HCT116 (cell line): ENCODE measurements around the gene SPTBN1. TPM values are rescaled to one million over a fixed set of nuclear protein-coding genes. Genes with fewer than 3 reads are reported as not detected.

Source experiments
- ATAC-seq: fragments of 200-7000 bp; cut with Tn5 transposase; 2 replicates; pipeline ENCODE4 v1.9.1; 2020; ENCODE audit warnings: mild to moderate bottlenecking, moderate library complexity
- BruUV-seq: library from RNA; stranded (reverse); fragments of 400-500 nt; replicated peaks from 2 replicates; lab custom pipeline; 2021; lab: Mats Ljungman, UMichigan
- CTCF ChIA-PET: fragments of 300-600 bp; sonication (Branson Sonifier 250); formaldehyde crosslinking; loops from one replicate; lab custom pipeline; 2021; ENCODE audit warnings: antibody characterized with exemption; lab: Charles Lee
- POLR2A ChIA-PET: fragments of 300-600, 350-600 bp; sonication (Branson Sonifier 250); formaldehyde crosslinking; loops from one replicate; lab custom pipeline; 2021; ENCODE audit warnings: antibody characterized with exemption; lab: Charles Lee
- RAD21 ChIA-PET, 2 experiments: fragments of 300-600 bp; sonication (Branson Sonifier 250); formaldehyde crosslinking; loops; one replicate each; lab custom pipeline; 2023; ENCODE audit warnings: low total read pairs in 2 of 2; ENCODE audit not compliant: uncharacterized antibody in 2 of 2, unreplicated experiment in 2 of 2, low non-redundant PET in 1 of 2; lab: Charles Lee
- DNase-seq: peaks from one replicate; pipeline ENCODE4 v3.0.0-alpha.2; 2010; ENCODE audit warnings: low read depth, low spot score
- H2AFZ ChIP-seq: fragments of 200-600 bp; shearing (Covaris generic), sonication (generic); 2 replicates; pipeline ENCODE4 v1.6.1; 2017; ENCODE audit warnings: low read depth, mixed run types, mixed read lengths, antibody characterized with exemption, low read length; ENCODE audit not compliant: poor library complexity, severe bottlenecking
- H3K27ac ChIP-seq: 2 replicates; pipeline ENCODE4 v1.5.1; 2012; ENCODE audit warnings: low read depth, low read length
- H3K27me3 ChIP-seq: fragments of 200-600 bp; sonication (generic); 2 replicates; pipeline ENCODE4 v1.6.1; 2016; ENCODE audit warnings: mixed run types, low read length, mixed read lengths; ENCODE audit not compliant: insufficient read depth
- H3K36me3 ChIP-seq, 2 experiments: fragments of 200-500 bp in 1 of 2; fragments of 200-600 bp in 1 of 2; sonication (Bioruptor generic) in 1 of 2; sonication (generic) in 1 of 2; 2 replicates each; pipeline versions ENCODE4 v1.5.1 to v1.6.1; 2014 to 2016; ENCODE audit warnings: low read length in 2 of 2, inconsistent platforms in 1 of 2, mixed read lengths in 1 of 2, mixed run types in 1 of 2; ENCODE audit not compliant: insufficient read depth in 2 of 2, control insufficient read depth in 1 of 2
- H3K4me1 ChIP-seq, 2 experiments: fragments of 200-600 bp in 1 of 2; sonication (generic) in 1 of 2; 2 replicates each; pipeline versions ENCODE4 v1.5.1 to v1.6.1; 2012 to 2017; ENCODE audit warnings: low read length in 2 of 2, inconsistent platforms in 1 of 2, mild to moderate bottlenecking in 1 of 2, mixed read lengths in 1 of 2, mixed run types in 1 of 2, moderate library complexity in 1 of 2; ENCODE audit not compliant: insufficient read depth in 2 of 2, control insufficient read depth in 1 of 2
- H3K4me2 ChIP-seq: fragments of 200-600 bp; sonication (generic); 2 replicates; pipeline ENCODE4 v1.6.1; 2017; ENCODE audit warnings: mixed run types, low read length, mixed read lengths
- H3K4me3 ChIP-seq, 2 experiments: fragments of 200-600 bp in 1 of 2; sonication (generic) in 1 of 2; replicated peaks in 1 of 2; 2 replicates each; pipeline ENCODE4 v1.5.1; 2011 to 2016; ENCODE audit warnings: low read length in 2 of 2, control low read depth in 1 of 2, low read depth in 1 of 2, mild to moderate bottlenecking in 1 of 2, mixed read lengths in 1 of 2, mixed run types in 1 of 2
- H3K79me2 ChIP-seq: fragments of 200-600 bp; sonication (generic); 2 replicates; pipeline ENCODE4 v1.6.1; 2017; ENCODE audit warnings: mild to moderate bottlenecking, mixed run types, low read length, moderate library complexity, mixed read lengths; ENCODE audit not compliant: insufficient read depth
- H3K9ac ChIP-seq: fragments of 200-600 bp; sonication (generic); 2 replicates; pipeline ENCODE4 v1.6.1; 2016; ENCODE audit warnings: low read length, mixed read lengths
- H3K9me2 ChIP-seq: fragments of 200-600 bp; sonication (generic), shearing (Covaris generic); 2 replicates; pipeline ENCODE4 v1.6.1; 2017; ENCODE audit warnings: mixed run types, mild to moderate bottlenecking, moderate library complexity; ENCODE audit not compliant: insufficient read depth
- H3K9me3 ChIP-seq, 2 experiments: fragments of 200-500 bp in 1 of 2; fragments of 200-600 bp in 1 of 2; sonication (Bioruptor generic) in 1 of 2; sonication (generic) in 1 of 2; 2 replicates each; pipeline ENCODE4 v1.6.1; 2014 to 2017; ENCODE audit warnings: low read length in 2 of 2, mixed read lengths in 2 of 2, inconsistent platforms in 1 of 2, low read depth in 1 of 2, mild to moderate bottlenecking in 1 of 2, mixed run types in 1 of 2, moderate library complexity in 1 of 2; ENCODE audit not compliant: control insufficient read depth in 1 of 2, insufficient read depth in 1 of 2
- H4K20me1 ChIP-seq: fragments of 200-600 bp; sonication (generic), shearing (Covaris generic); 2 replicates; pipeline ENCODE4 v1.6.1; 2017; ENCODE audit warnings: mixed run types, mild to moderate bottlenecking, moderate library complexity; ENCODE audit not compliant: insufficient read depth
- CBX3 ChIP-seq: IDR thresholded peaks from 2 replicates; pipeline ENCODE4 v1.6.1; 2012; ENCODE audit warnings: low read depth
- CEBPB ChIP-seq: IDR thresholded peaks from 2 replicates; pipeline ENCODE4 v1.6.1; 2012; ENCODE audit warnings: low read depth
- EGR1 ChIP-seq: IDR thresholded peaks from 2 replicates; pipeline ENCODE4 v1.6.1; 2012; ENCODE audit warnings: low read depth
- ELF1 ChIP-seq: IDR thresholded peaks from 2 replicates; pipeline ENCODE4 v1.6.1; 2012; ENCODE audit warnings: low read depth, borderline replicate concordance
- EZH2 ChIP-seq: fragments of 200-600 bp; sonication (generic); IDR thresholded peaks from 2 replicates; pipeline ENCODE4 v1.6.1; 2017; ENCODE audit warnings: antibody characterized with exemption, mixed run types
- EZH2phosphoT487 ChIP-seq: fragments of 200-600 bp; IDR thresholded peaks from 2 replicates; pipeline ENCODE4 v1.6.1; 2018; ENCODE audit warnings: antibody characterized with exemption, borderline replicate concordance
- FOSL1 ChIP-seq: IDR thresholded peaks from 2 replicates; pipeline ENCODE4 v1.6.1; 2012; ENCODE audit warnings: low read depth
- POLR2A ChIP-seq: IDR thresholded peaks from 2 replicates; pipeline ENCODE4 v1.7.0; 2011; ENCODE audit warnings: borderline replicate concordance; ENCODE audit not compliant: insufficient read depth, insufficient read length; ENCODE audit errors: extremely low read depth
- POLR2AphosphoS5 ChIP-seq: IDR thresholded peaks from 2 replicates; pipeline ENCODE4 v1.6.1; 2011; ENCODE audit warnings: mild to moderate bottlenecking, low read depth, low read length, moderate library complexity
- RAD21 ChIP-seq: IDR thresholded peaks from 2 replicates; pipeline ENCODE4 v1.6.1; 2012; ENCODE audit warnings: low read depth, mild to moderate bottlenecking
- SIN3A ChIP-seq: IDR thresholded peaks from 2 replicates; pipeline ENCODE4 v1.6.1; 2012; ENCODE audit warnings: low read depth
- SP1 ChIP-seq: IDR thresholded peaks from 2 replicates; pipeline ENCODE4 v1.6.1; 2012; ENCODE audit warnings: low read depth
- SRF ChIP-seq: IDR thresholded peaks from 2 replicates; pipeline ENCODE4 v1.6.1; 2012; ENCODE audit warnings: low read depth
- TCF7L2 ChIP-seq: IDR thresholded peaks from 2 replicates; pipeline ENCODE4 v1.7.0; 2011; ENCODE audit warnings: borderline replicate concordance, inconsistent platforms; ENCODE audit not compliant: insufficient read depth, insufficient read length; ENCODE audit errors: extremely low read depth
- YY1 ChIP-seq: IDR thresholded peaks from 2 replicates; pipeline ENCODE4 v1.6.1; 2011; ENCODE audit warnings: low read length, low read depth, moderate library complexity, mild to moderate bottlenecking; ENCODE audit not compliant: insufficient replicate concordance; ENCODE audit errors: extremely low read depth
- ZBTB33 ChIP-seq: IDR thresholded peaks from 2 replicates; pipeline ENCODE4 v1.6.1; 2011; ENCODE audit warnings: mild to moderate bottlenecking, low read length, moderate library complexity; ENCODE audit not compliant: insufficient replicate concordance; ENCODE audit errors: extremely low read depth
- intact Hi-C: fragments of 100-400 bp; cut with micrococcal nuclease; formaldehyde crosslinking; loops from 2 replicates; pipeline ENCODE4 v1.10.0; 2022
- total RNA-seq: library from RNA; stranded (reverse); gene quantifications from one replicate; pipeline ENCODE4 v1.2.1, GENCODE V29; 2021; ENCODE audit not compliant: unreplicated experiment
- TF ChIP-seq, protein P1 (sequence below): IDR thresholded peaks from 2 replicates; pipeline ENCODE4 v1.6.1; 2012
- TF ChIP-seq, protein P2 (sequence below), 3 experiments: fragments of 200-600 bp in 1 of 3; sonication (generic) in 1 of 3; IDR thresholded peaks in 2 of 3; conservative IDR thresholded peaks in 1 of 3; 2 replicates each; pipeline ENCODE4 v1.5.1; 2012 to 2017; ENCODE audit warnings: low read depth in 2 of 3, low read length in 2 of 3, antibody characterized with exemption in 1 of 3, borderline replicate concordance in 1 of 3, control low read depth in 1 of 3, mild to moderate bottlenecking in 1 of 3, mixed read lengths in 1 of 3, mixed run types in 1 of 3, moderate library complexity in 1 of 3; ENCODE audit not compliant: insufficient read depth in 1 of 3

Gene SPTBN1
- total RNA-seq, 1 experiment from 2014 or later, result 84.4 TPM

DNA sequence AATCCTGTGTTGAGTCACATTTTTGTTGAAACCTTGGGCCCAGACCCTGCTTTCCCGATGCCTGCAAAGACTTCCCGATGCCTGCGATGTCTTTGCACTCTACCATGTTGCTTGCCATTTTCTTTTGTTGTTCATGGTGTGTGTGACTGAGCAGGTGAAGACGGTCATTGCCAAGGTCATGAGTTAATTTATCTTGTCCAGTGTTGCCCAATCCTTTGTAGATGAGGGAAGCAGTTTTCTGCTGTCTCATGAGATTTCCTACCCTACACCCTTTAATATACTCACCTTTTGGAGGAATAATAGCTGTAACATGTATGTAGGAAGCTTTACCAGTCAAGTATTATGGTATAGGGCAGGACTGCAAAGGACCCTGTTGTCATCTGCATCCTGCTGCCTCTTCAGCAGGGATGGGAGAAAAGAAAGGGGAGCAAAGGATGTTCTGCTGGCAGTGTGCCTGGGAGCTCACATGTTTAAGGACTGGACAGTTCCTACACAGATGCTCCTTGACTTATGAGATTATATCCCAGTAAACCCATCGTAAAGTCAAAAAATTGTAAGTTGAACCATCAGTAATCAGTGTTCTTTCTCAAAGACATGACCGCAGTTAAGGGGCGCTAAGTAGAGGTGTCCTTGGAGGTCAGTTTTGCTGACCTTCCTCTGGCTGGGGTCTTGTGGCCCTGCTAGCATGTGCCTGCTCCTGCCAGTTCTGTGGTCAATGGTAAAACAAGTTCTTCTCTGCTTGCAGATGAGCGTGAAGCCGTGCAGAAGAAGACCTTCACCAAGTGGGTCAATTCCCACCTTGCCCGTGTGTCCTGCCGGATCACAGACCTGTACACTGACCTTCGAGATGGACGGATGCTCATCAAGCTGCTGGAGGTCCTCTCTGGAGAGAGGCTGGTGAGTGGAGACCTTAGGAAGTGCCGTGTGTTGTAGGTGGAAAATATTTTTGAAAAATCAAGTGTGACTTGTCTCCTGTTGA is 142.5 kb downstream of the SPTBN1 start (continued):
- TF ChIP-seq TCF7L2 (no peak), ZBTB33 (no peak), ELF1 (no peak), POLR2AphosphoS5 (no peak)

GRCh38 chr2:54599326-54599710 is 143.2 kb downstream of the SPTBN1 start:
- no peak overlapping the region for H3K4me3 ChIP-seq
- H3K36me3 ChIP-seq, result no peaks in the 10 kb centered on the region
- H3K27me3 ChIP-seq, result no peaks in the 10 kb centered on the region
- H3K9me2 ChIP-seq, result no peaks in the 10 kb centered on the region
- intact Hi-C loops, result no loop called here
- H3K4me2 ChIP-seq, result no peak overlapping the region
- no peak overlapping the region for H2AFZ ChIP-seq
- H3K79me2 ChIP-seq, result peaks cover 84% of the 10 kb centered on the region
- ChIA-PET CTCF (no interaction called here), RAD21 (no interaction called here), POLR2A (no interaction called here)
- H3K9me3 ChIP-seq, result no peaks in the 10 kb centered on the region
- BruUV-seq, result no TSS peak
- H3K27ac ChIP-seq, result no peak overlapping the region
- H3K9ac ChIP-seq, result no peak overlapping the region
- ATAC-seq (no peak), DNase-seq (no peak)
- no peaks in the 10 kb centered on the region for H4K20me1 ChIP-seq
- H3K4me1 ChIP-seq, result peaks cover 0 to 15% of the 10 kb centered on the region in 2 experiments; a peak in 1 of 4 replicates
- TF ChIP-seq EZH2phosphoT487 (no peak), EZH2 (no peak), POLR2A (no peak), RAD21 (no peak), SIN3A (no peak), CEBPB (no peak), ZBTB33 (no peak), CBX3 (no peak), ELF1 (no peak), TCF7L2 (no peak), EGR1 (no peak), SP1 (no peak), FOSL1 (no peak), YY1 (no peak), SRF (no peak)
- TF ChIP-seq, protein P1, sequence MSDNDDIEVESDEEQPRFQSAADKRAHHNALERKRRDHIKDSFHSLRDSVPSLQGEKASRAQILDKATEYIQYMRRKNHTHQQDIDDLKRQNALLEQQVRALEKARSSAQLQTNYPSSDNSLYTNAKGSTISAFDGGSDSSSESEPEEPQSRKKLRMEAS, result no peak
- TF ChIP-seq, protein P2, sequence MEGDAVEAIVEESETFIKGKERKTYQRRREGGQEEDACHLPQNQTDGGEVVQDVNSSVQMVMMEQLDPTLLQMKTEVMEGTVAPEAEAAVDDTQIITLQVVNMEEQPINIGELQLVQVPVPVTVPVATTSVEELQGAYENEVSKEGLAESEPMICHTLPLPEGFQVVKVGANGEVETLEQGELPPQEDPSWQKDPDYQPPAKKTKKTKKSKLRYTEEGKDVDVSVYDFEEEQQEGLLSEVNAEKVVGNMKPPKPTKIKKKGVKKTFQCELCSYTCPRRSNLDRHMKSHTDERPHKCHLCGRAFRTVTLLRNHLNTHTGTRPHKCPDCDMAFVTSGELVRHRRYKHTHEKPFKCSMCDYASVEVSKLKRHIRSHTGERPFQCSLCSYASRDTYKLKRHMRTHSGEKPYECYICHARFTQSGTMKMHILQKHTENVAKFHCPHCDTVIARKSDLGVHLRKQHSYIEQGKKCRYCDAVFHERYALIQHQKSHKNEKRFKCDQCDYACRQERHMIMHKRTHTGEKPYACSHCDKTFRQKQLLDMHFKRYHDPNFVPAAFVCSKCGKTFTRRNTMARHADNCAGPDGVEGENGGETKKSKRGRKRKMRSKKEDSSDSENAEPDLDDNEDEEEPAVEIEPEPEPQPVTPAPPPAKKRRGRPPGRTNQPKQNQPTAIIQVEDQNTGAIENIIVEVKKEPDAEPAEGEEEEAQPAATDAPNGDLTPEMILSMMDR (IDR thresholded peaks at IDR 0.05 in 2 of 3, conservative IDR thresholded peaks at IDR 0.05 in 1 of 3; ENCODE audit: borderline replicate concordance in 1 of 3, insufficient read depth in 1 of 3, low read depth in 2 of 3, low read length in 2 of 3), result no peak
